GM12878 (cell line): ENCODE data around the gene TNFAIP2. TPM values are rescaled to one million over a fixed set of nuclear protein-coding genes. Genes with fewer than 3 reads are reported as not detected.

Experiments used
- ATAC-seq: fragments of 200-7000 bp; cut with Tn5 transposase; 3 replicates; pipeline ENCODE4 v1.9.1; 2020; ENCODE audit warnings: mild to moderate bottlenecking, moderate library complexity
- BruUV-seq: library from RNA; stranded (reverse); fragments of 400-500 nt; replicated peaks from 2 replicates; lab custom pipeline; 2021; lab: Mats Ljungman, UMichigan
- CTCF ChIA-PET: fragments of 300-600 bp; sonication (Branson Sonifier 250); formaldehyde crosslinking; extraction: SDS; loops from one replicate; lab custom pipeline; 2021; ENCODE audit warnings: inconsistent platforms; lab: Yijun Ruan, JAX
- POLR2A ChIA-PET: fragments of 350-600 bp; formaldehyde crosslinking; extraction: SDS; loops from one replicate; lab custom pipeline; 2021; ENCODE audit warnings: inconsistent platforms; lab: Charles Lee
- RAD21 ChIA-PET: fragments of 300-600 bp; sonication (Branson Sonifier 250); formaldehyde crosslinking; loops from one replicate; lab custom pipeline; 2023; ENCODE audit warnings: antibody characterized with exemption; ENCODE audit not compliant: unreplicated experiment; lab: Charles Lee
- SMC1A ChIA-PET: fragments of 300-600 bp; sonication (Branson Sonifier 250); formaldehyde crosslinking; loops from one replicate; lab custom pipeline; 2023; ENCODE audit not compliant: unreplicated experiment, uncharacterized antibody; lab: Charles Lee
- DNase-seq: peaks from one replicate; pipeline ENCODE4 v3.0.0-alpha.2; 2011; ENCODE audit warnings: low read depth, low spot score
- FAIRE-seq: peaks from 3 replicates; lab custom pipeline; 2011; peaks lifted over from hg19 to GRCh38; lab: Jason Lieb, UNC
- H2AFZ ChIP-seq: 2 replicates; pipeline ENCODE4 v1.6.0; 2011; ENCODE audit warnings: low read depth, low read length, control low read depth; ENCODE audit not compliant: control insufficient read depth
- H3K27ac ChIP-seq: 2 replicates; pipeline ENCODE4 v1.5.1; 2011; ENCODE audit warnings: control low read depth; ENCODE audit not compliant: control insufficient read depth, insufficient read depth
- H3K27me3 ChIP-seq, 2 experiments: replicated peaks in 1 of 2; 2 replicates each; pipeline versions ENCODE4 v1.6.0 to v1.6.1; 2011; ENCODE audit warnings: low read length in 1 of 2; ENCODE audit not compliant: control insufficient read depth in 2 of 2, insufficient read depth in 2 of 2
- H3K36me3 ChIP-seq, 2 experiments: 2 replicates each; pipeline ENCODE4 v1.5.1; 2011; ENCODE audit warnings: low read length in 1 of 2; ENCODE audit not compliant: control insufficient read depth in 2 of 2, insufficient read depth in 2 of 2
- H3K4me1 ChIP-seq: 2 replicates; pipeline ENCODE4 v1.6.1; 2011; ENCODE audit warnings: mild to moderate bottlenecking, low read length, moderate library complexity, mixed read lengths; ENCODE audit not compliant: control insufficient read depth, insufficient read depth
- H3K4me2 ChIP-seq: 2 replicates; pipeline ENCODE4 v1.6.0; 2011; ENCODE audit warnings: control low read depth; ENCODE audit not compliant: control insufficient read depth, insufficient read depth
- H3K4me3 ChIP-seq: fragments of 200-600 bp; sonication (generic); 2 replicates; pipeline ENCODE4 v1.5.1; 2016
- H3K79me2 ChIP-seq: 2 replicates; pipeline ENCODE4 v1.6.0; 2011; ENCODE audit warnings: low read length; ENCODE audit not compliant: control insufficient read depth, insufficient read depth
- H3K9ac ChIP-seq: 2 replicates; pipeline ENCODE4 v1.8.0; 2011; ENCODE audit warnings: low read length, control low read depth, mixed read lengths; ENCODE audit not compliant: control insufficient read depth, insufficient read depth
- H3K9me3 ChIP-seq: replicated peaks from 3 replicates; pipeline ENCODE4 v1.5.1; 2011; ENCODE audit warnings: mild to moderate bottlenecking, low read length; ENCODE audit not compliant: control insufficient read depth, insufficient read depth
- H4K20me1 ChIP-seq: 2 replicates; pipeline ENCODE4 v1.6.0; 2011; ENCODE audit not compliant: control insufficient read depth, insufficient read depth
- ATF7 ChIP-seq: fragments of 450-650 bp; IDR thresholded peaks from 2 replicates; pipeline ENCODE4 v1.6.1; 2016; ENCODE audit warnings: low read depth, mild to moderate bottlenecking
- DPF2 ChIP-seq: fragments of 450-650 bp; IDR thresholded peaks from 2 replicates; pipeline ENCODE4 v1.6.1; 2017; ENCODE audit warnings: mild to moderate bottlenecking
- EED ChIP-seq: sonication (generic); IDR thresholded peaks from 2 replicates; pipeline ENCODE4 v1.6.1; 2016; ENCODE audit warnings: antibody characterized with exemption, low read depth
- EP300 ChIP-seq, 2 experiments: fragments of 150-350 bp in 1 of 2; IDR thresholded peaks; 2 replicates each; pipeline ENCODE4 v1.6.1; 2011 to 2012; ENCODE audit warnings: low read depth in 2 of 2, low read length in 2 of 2, borderline replicate concordance in 1 of 2, improper control_type of control experiment in 1 of 2, inconsistent platforms in 1 of 2; ENCODE audit not compliant: control insufficient read depth in 1 of 2
- HDGF ChIP-seq: fragments of 450-650 bp; IDR thresholded peaks from 2 replicates; pipeline ENCODE4 v1.6.1; 2016; ENCODE audit warnings: antibody characterized with exemption
- IKZF1 ChIP-seq: fragments of 450-650 bp; conservative IDR thresholded peaks from 2 replicates; pipeline ENCODE4 v1.6.1; 2017; ENCODE audit warnings: antibody characterized with exemption, mild to moderate bottlenecking
- IKZF2 ChIP-seq, 2 experiments: fragments of 450-650 bp; IDR thresholded peaks; 2 replicates each; pipeline ENCODE4 v1.6.1; 2017; ENCODE audit warnings: mild to moderate bottlenecking in 2 of 2, moderate library complexity in 2 of 2
- KLF5 ChIP-seq: fragments of 450-650 bp; IDR thresholded peaks from 2 replicates; pipeline ENCODE4 v1.6.1; 2014; ENCODE audit warnings: mild to moderate bottlenecking; ENCODE audit not compliant: partially characterized antibody
- LARP7 ChIP-seq: fragments of 450-650 bp; IDR thresholded peaks from 2 replicates; pipeline ENCODE4 v1.6.1; 2017; ENCODE audit warnings: mild to moderate bottlenecking
- MEF2B ChIP-seq: fragments of 450-650 bp; IDR thresholded peaks from 2 replicates; pipeline ENCODE4 v1.6.1; 2018; ENCODE audit warnings: mild to moderate bottlenecking, moderate library complexity; ENCODE audit not compliant: partially characterized antibody, poor library complexity, severe bottlenecking
- NR2F1 ChIP-seq: fragments of 450-650 bp; conservative IDR thresholded peaks from 2 replicates; pipeline ENCODE4 v1.6.1; 2017; ENCODE audit warnings: mild to moderate bottlenecking
- RAD51 ChIP-seq: fragments of 450-650 bp; IDR thresholded peaks from 2 replicates; pipeline ENCODE4 v1.6.1; 2016; ENCODE audit warnings: moderate library complexity, mild to moderate bottlenecking, inconsistent platforms
- SMAD1 ChIP-seq: fragments of 450-650 bp; IDR thresholded peaks from 2 replicates; pipeline ENCODE4 v1.6.1; 2018; ENCODE audit warnings: mild to moderate bottlenecking, low read depth; ENCODE audit not compliant: partially characterized antibody
- SPI1 ChIP-seq: IDR thresholded peaks from 2 replicates; pipeline ENCODE4 v1.6.1; 2011; ENCODE audit warnings: low read depth, mild to moderate bottlenecking, low read length, moderate library complexity, borderline replicate concordance; ENCODE audit not compliant: insufficient read depth
- WGBS: methylation state at CpG from one replicate; pipeline ENCODE4 v1.1.6; 2016; ENCODE audit warnings: low lambda C conversion rate; ENCODE audit not compliant: insufficient replicate concordance, insufficient coverage; ENCODE audit errors: missing lambda C conversion rate; 5-methylcytosine and 5-hydroxymethylcytosine counted together
- in situ Hi-C: fragments of 300-500 bp; cut with MboI; formaldehyde crosslinking; loops from 9 replicates; pipeline ENCODE4 v1.14.3; 2018; ENCODE audit warnings: mixed read lengths
- intact Hi-C: fragments of 100-400 bp; cut with micrococcal nuclease; formaldehyde crosslinking; loops from one replicate; pipeline ENCODE4 v1.14.2; 2022; ENCODE audit not compliant: unreplicated experiment
- polyA plus RNA-seq, 11 experiments: library from polyadenylated mRNA; depleted of rRNA in 4 of 11; unstranded in 6 of 11; stranded (reverse) in 5 of 11; fragments of >200 nt; fragmentation: Nextera tagmentation in 4 of 11; fragmentation: Illumina TruSeq in 1 of 11; extraction: Ambion mirVana in 4 of 11; extraction: Trizol in 1 of 11; gene quantifications; 1 replicate in 1 of 11; 2 replicates in 10 of 11; pipeline versions ENCODE4 v1.2.1 to v1.2.3, GENCODE V29; 2011 to 2016; ENCODE audit warnings: inconsistent platforms in 2 of 11, missing spikeins in 2 of 11, low read depth in 1 of 11
- total RNA-seq, 4 experiments: library from RNA; depleted of rRNA in 3 of 4; stranded (reverse); fragments of >200 nt in 3 of 4; fragmentation: Illumina TruSeq in 1 of 4; extraction: Trizol in 1 of 4; gene quantifications; 2 replicates each; pipeline versions ENCODE4 v1.2.1 to v1.2.3, GENCODE V29; 2013 to 2021
- TF ChIP-seq, protein P1 (sequence below): fragments of 150-350 bp; IDR thresholded peaks from 2 replicates; pipeline ENCODE4 v1.6.1; 2014; ENCODE audit warnings: mild to moderate bottlenecking, low read depth, low read length
- TF ChIP-seq, protein P2 (sequence below): fragments of 450-650 bp; IDR thresholded peaks from 2 replicates; pipeline ENCODE4 v1.6.1; 2016; ENCODE audit warnings: mild to moderate bottlenecking
- TF ChIP-seq, protein P3 (sequence below): fragments of 450-650 bp; IDR thresholded peaks from 2 replicates; pipeline ENCODE4 v1.6.1; 2017; ENCODE audit warnings: low read depth, mild to moderate bottlenecking, moderate library complexity
- TF ChIP-seq, protein P4 (sequence below): IDR thresholded peaks from 2 replicates; pipeline ENCODE4 v1.6.1; 2011; ENCODE audit warnings: mild to moderate bottlenecking, low read depth, low read length, moderate library complexity; ENCODE audit not compliant: insufficient replicate concordance

TNFAIP2 gene
- total and polyA plus RNA-seq, 10 of the 15 experiments (the other 5 are each of a cell fraction or from before 2014, with no cell fraction given) = 7.1 to 150 (median 74.5) TPM

DNA sequence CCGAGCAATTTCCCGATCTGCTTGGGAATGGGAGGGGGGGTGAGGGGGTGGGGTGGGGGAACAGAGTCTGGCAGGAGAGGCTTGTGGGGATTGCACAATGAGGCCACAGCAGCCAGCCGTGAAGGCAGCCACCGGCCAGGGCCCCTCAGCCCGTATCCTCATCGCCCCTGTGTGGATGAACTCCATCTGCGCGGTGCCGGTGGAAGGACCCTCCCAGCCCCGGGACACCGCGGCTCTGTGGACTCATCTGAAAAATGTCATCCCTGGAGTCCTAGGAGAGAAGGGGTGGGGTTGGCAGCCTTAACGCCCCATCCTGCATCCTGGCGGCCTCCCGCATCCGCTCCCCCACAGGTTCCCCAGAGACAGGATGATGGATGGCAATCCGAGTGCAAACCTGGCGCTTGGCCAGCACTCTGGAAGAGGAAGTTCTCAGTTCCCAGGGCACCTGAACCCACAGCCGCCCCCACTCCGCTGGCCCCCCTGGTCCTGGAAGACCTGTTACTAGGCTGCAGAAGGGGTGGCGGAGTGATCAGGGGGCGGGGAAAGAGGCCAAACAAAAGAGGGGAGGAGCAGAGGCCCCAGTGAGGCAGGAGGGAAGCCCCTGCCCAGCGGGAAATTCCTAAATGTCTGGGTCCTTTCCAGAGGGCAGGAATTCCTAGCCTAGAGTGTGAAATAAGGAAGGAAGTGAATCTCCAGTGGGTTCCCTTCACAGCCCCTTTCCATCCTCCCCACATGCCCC lies 1.2 kb upstream of the TNFAIP2 start:
- TF ChIP-seq SPI1 = peak; percentile 9; the same call in 1 of the 2 replicates
- TF ChIP-seq HDGF = no peak
- TF ChIP-seq, protein P1, sequence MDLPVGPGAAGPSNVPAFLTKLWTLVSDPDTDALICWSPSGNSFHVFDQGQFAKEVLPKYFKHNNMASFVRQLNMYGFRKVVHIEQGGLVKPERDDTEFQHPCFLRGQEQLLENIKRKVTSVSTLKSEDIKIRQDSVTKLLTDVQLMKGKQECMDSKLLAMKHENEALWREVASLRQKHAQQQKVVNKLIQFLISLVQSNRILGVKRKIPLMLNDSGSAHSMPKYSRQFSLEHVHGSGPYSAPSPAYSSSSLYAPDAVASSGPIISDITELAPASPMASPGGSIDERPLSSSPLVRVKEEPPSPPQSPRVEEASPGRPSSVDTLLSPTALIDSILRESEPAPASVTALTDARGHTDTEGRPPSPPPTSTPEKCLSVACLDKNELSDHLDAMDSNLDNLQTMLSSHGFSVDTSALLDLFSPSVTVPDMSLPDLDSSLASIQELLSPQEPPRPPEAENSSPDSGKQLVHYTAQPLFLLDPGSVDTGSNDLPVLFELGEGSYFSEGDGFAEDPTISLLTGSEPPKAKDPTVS = no peak
- peak; percentile 90 for TF ChIP-seq IKZF1
- peak; percentile 50 for TF ChIP-seq DPF2
- TF ChIP-seq NR2F1 = no peak; the same call in 1 of the 2 replicates
- peak; percentile 58 for TF ChIP-seq MEF2B
- TF ChIP-seq, protein P2, sequence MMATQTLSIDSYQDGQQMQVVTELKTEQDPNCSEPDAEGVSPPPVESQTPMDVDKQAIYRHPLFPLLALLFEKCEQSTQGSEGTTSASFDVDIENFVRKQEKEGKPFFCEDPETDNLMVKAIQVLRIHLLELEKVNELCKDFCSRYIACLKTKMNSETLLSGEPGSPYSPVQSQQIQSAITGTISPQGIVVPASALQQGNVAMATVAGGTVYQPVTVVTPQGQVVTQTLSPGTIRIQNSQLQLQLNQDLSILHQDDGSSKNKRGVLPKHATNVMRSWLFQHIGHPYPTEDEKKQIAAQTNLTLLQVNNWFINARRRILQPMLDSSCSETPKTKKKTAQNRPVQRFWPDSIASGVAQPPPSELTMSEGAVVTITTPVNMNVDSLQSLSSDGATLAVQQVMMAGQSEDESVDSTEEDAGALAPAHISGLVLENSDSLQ = peak; percentile 88
- TF ChIP-seq RAD51 = no peak
- 0 out of 2 replicates have a peak, but pooled peaks have one; percentile 18 for TF ChIP-seq LARP7
- TF ChIP-seq EP300 (IDR thresholded peaks at IDR 0.05; ENCODE audit: borderline replicate concordance in 1 of 2, control insufficient read depth in 1 of 2, low read depth in 2 of 2, low read length in 2 of 2) = 0 out of 4 replicates have a peak, but pooled peaks of 1 of the 2 experiments have one; percentile 10
- TF ChIP-seq IKZF2 (IDR thresholded peaks at IDR 0.05) = peak; percentile 90 to 92
- TF ChIP-seq, protein P3, sequence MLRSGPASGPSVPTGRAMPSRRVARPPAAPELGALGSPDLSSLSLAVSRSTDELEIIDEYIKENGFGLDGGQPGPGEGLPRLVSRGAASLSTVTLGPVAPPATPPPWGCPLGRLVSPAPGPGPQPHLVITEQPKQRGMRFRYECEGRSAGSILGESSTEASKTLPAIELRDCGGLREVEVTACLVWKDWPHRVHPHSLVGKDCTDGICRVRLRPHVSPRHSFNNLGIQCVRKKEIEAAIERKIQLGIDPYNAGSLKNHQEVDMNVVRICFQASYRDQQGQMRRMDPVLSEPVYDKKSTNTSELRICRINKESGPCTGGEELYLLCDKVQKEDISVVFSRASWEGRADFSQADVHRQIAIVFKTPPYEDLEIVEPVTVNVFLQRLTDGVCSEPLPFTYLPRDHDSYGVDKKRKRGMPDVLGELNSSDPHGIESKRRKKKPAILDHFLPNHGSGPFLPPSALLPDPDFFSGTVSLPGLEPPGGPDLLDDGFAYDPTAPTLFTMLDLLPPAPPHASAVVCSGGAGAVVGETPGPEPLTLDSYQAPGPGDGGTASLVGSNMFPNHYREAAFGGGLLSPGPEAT = peak; percentile 88
- peak; percentile 72 for TF ChIP-seq SMAD1
- no peak for TF ChIP-seq KLF5
- no peak for TF ChIP-seq ATF7
- TF ChIP-seq, protein P4, sequence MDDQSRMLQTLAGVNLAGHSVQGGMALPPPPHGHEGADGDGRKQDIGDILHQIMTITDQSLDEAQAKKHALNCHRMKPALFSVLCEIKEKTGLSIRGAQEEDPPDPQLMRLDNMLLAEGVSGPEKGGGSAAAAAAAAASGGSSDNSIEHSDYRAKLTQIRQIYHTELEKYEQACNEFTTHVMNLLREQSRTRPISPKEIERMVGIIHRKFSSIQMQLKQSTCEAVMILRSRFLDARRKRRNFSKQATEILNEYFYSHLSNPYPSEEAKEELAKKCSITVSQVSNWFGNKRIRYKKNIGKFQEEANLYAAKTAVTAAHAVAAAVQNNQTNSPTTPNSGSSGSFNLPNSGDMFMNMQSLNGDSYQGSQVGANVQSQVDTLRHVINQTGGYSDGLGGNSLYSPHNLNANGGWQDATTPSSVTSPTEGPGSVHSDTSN = peak; percentile 91
- peak; percentile 78 for TF ChIP-seq EED
- no peak for FAIRE-seq
- no peaks in the 10 kb centered on the region for H3K27me3 ChIP-seq
- no peaks in the 10 kb centered on the region for H3K9me3 ChIP-seq
- H3K36me3 ChIP-seq = no peaks in the 10 kb centered on the region
- no peaks in the 10 kb centered on the region for H4K20me1 ChIP-seq
- intact Hi-C loops = no loop called here
- SMC1A ChIA-PET = no interaction called here
- peaks cover 19% of the 10 kb centered on the region for H3K79me2 ChIP-seq
- peaks cover 21% of the 10 kb centered on the region for H3K4me1 ChIP-seq
- peak overlapping the region; percentile 70 for H2AFZ ChIP-seq
- CTCF ChIA-PET = interaction anchor here (1.0 to 4.9 kb wide), 2 partner anchors 14 to 17 kb away, joined by 3 to 23 read pairs; no protein-coding TSS in a partner anchor
- no TSS peak for BruUV-seq
- H3K4me3 ChIP-seq = peak overlapping the region; percentile 79; the same call in 1 of the 2 replicates
- H3K9ac ChIP-seq = peak overlapping the region; percentile 60
- RAD21 ChIA-PET = no interaction called here
- peak overlapping the region; percentile 77 for H3K4me2 ChIP-seq
- WGBS = 35% methylated on average over 21 of the region's 23 CpGs
- DNase-seq = no peak
- in situ Hi-C loops = no loop called here
- peak overlapping the region; percentile 61 for H3K27ac ChIP-seq
- ATAC-seq = peak; percentile 56
- POLR2A ChIA-PET = interaction anchor here (0.6 kb wide), 1 partner anchor 9 kb away, joined by 3 read pairs; no protein-coding TSS in a partner anchor
